ENCODE results near the gene ZBTB44. TPM values are rescaled to one million over a fixed set of nuclear protein-coding genes. Genes with fewer than 3 reads are reported as not detected.

Gene ZBTB44
- total and polyA plus RNA-seq, 2 donors (not counting 1 experiment from before 2014, with no cell fraction given): 22.8 to 36.5 TPM

GRCh38 chr11:130208241-130209127 is 106.2 kb downstream of the ZBTB44 start:
- H3K9me3 ChIP-seq (ENCODE audit: control insufficient read depth, insufficient read depth, low read depth, low read length): no peaks in the 10 kb centered on the region
- no peaks in the 10 kb centered on the region for H3K79me2 ChIP-seq (ENCODE audit: control insufficient read depth, insufficient read depth, low read length)
- H3K4me2 ChIP-seq (ENCODE audit: extremely low read depth, insufficient read depth, low read length): no peak overlapping the region
- H3K4me1 ChIP-seq (ENCODE audit: control insufficient read depth, extremely low read depth, insufficient read depth, low read length): no peaks in the 10 kb centered on the region
- H3K27ac ChIP-seq (ENCODE audit: insufficient read depth, low read length): no peak overlapping the region
- TF ChIP-seq CTCF (conservative IDR thresholded peaks at IDR 0.05 in 1 of 2, IDR thresholded peaks at IDR 0.05 in 1 of 2; ENCODE audit: low read depth in 1 of 2, low read length in 2 of 2): no peak
- H3K9ac ChIP-seq (ENCODE audit: insufficient read depth, low read length): no peak overlapping the region
- peaks cover 2% of the 10 kb centered on the region for H3K27me3 ChIP-seq (ENCODE audit: control insufficient read depth, insufficient read depth, low read length)
- H3K36me3 ChIP-seq (ENCODE audit: control insufficient read depth, insufficient read depth, low read length): no peaks in the 10 kb centered on the region
- no peak overlapping the region for H2AFZ ChIP-seq (ENCODE audit: low read length)
- H4K20me1 ChIP-seq (ENCODE audit: control insufficient read depth, extremely low read depth, insufficient read depth, low read length): no peaks in the 10 kb centered on the region
- H3K4me3 ChIP-seq (replicated peaks in 1 of 4; ENCODE audit: control extremely low read depth in 1 of 4, insufficient read depth in 1 of 4, low read depth in 3 of 4, low read length in 4 of 4): no peak overlapping the region
- DNase-seq (ENCODE audit: low read depth in 2 of 2): no peak

GRCh38 chr11:130206141-130206540 is 108.6 kb downstream of the ZBTB44 start:
- H3K4me3 ChIP-seq (replicated peaks in 1 of 4; ENCODE audit: control extremely low read depth in 1 of 4, insufficient read depth in 1 of 4, low read depth in 3 of 4, low read length in 4 of 4): no peak overlapping the region
- no peak overlapping the region for H3K9ac ChIP-seq (ENCODE audit: insufficient read depth, low read length)
- H3K36me3 ChIP-seq (ENCODE audit: control insufficient read depth, insufficient read depth, low read length): no peaks in the 10 kb centered on the region
- TF ChIP-seq EZH2 (IDR thresholded peaks at IDR 0.05; ENCODE audit: low read length, missing control alignments) (no peak), CTCF (conservative IDR thresholded peaks at IDR 0.05 in 1 of 2, IDR thresholded peaks at IDR 0.05 in 1 of 2; ENCODE audit: low read depth in 1 of 2, low read length in 2 of 2) (no peak)
- no peak overlapping the region for H3K4me2 ChIP-seq (ENCODE audit: extremely low read depth, insufficient read depth, low read length)
- H4K20me1 ChIP-seq (ENCODE audit: control insufficient read depth, extremely low read depth, insufficient read depth, low read length): no peaks in the 10 kb centered on the region
- H3K4me1 ChIP-seq (ENCODE audit: control insufficient read depth, extremely low read depth, insufficient read depth, low read length): no peaks in the 10 kb centered on the region
- DNase-seq (ENCODE audit: low read depth in 2 of 2): no peak
- no peaks in the 10 kb centered on the region for H3K79me2 ChIP-seq (ENCODE audit: control insufficient read depth, insufficient read depth, low read length)
- no peaks in the 10 kb centered on the region for H3K27me3 ChIP-seq (ENCODE audit: control insufficient read depth, insufficient read depth, low read length)
- H3K9me3 ChIP-seq (ENCODE audit: control insufficient read depth, insufficient read depth, low read depth, low read length): no peaks in the 10 kb centered on the region
- H3K27ac ChIP-seq (ENCODE audit: insufficient read depth, low read length): no peak overlapping the region
- H2AFZ ChIP-seq (ENCODE audit: low read length): no peak overlapping the region

GRCh38 chr11:130204703-130205095 is 110.0 kb downstream of the ZBTB44 start:
- H3K9ac ChIP-seq (ENCODE audit: insufficient read depth, low read length): no peak overlapping the region
- H3K27me3 ChIP-seq (ENCODE audit: control insufficient read depth, insufficient read depth, low read length): no peaks in the 10 kb centered on the region
- no peaks in the 10 kb centered on the region for H3K36me3 ChIP-seq (ENCODE audit: control insufficient read depth, insufficient read depth, low read length)
- no peaks in the 10 kb centered on the region for H3K4me1 ChIP-seq (ENCODE audit: control insufficient read depth, extremely low read depth, insufficient read depth, low read length)
- no peaks in the 10 kb centered on the region for H3K79me2 ChIP-seq (ENCODE audit: control insufficient read depth, insufficient read depth, low read length)
- H3K27ac ChIP-seq (ENCODE audit: insufficient read depth, low read length): no peak overlapping the region
- no peak overlapping the region for H2AFZ ChIP-seq (ENCODE audit: low read length)
- H3K4me2 ChIP-seq (ENCODE audit: extremely low read depth, insufficient read depth, low read length): no peak overlapping the region
- H4K20me1 ChIP-seq (ENCODE audit: control insufficient read depth, extremely low read depth, insufficient read depth, low read length): no peaks in the 10 kb centered on the region
- TF ChIP-seq EZH2 (IDR thresholded peaks at IDR 0.05; ENCODE audit: low read length, missing control alignments): no peak
- no peak overlapping the region for H3K4me3 ChIP-seq (replicated peaks in 1 of 4; ENCODE audit: control extremely low read depth in 1 of 4, insufficient read depth in 1 of 4, low read depth in 3 of 4, low read length in 4 of 4)
- DNase-seq (ENCODE audit: low read depth in 2 of 2): no peak
- H3K9me3 ChIP-seq (ENCODE audit: control insufficient read depth, insufficient read depth, low read depth, low read length): no peaks in the 10 kb centered on the region

Measured in fibroblast of lung (primary cell).